HFF-Myc (cell line): Measurements from ENCODE around the gene PYGO2.

Experiments
- DNase-seq: peaks from one replicate; pipeline ENCODE4 v3.0.0-alpha.2; 2011; ENCODE audit warnings: low read depth; ENCODE audit errors: extremely low read depth
- H3K4me3 ChIP-seq: replicated peaks from 2 replicates; pipeline ENCODE4 v1.5.1; 2011; ENCODE audit warnings: low read depth, mild to moderate bottlenecking, control low read depth, low read length
- TF ChIP-seq, protein P1 (sequence below): IDR thresholded peaks from 2 replicates; pipeline ENCODE4 v1.5.1; 2012; ENCODE audit warnings: mild to moderate bottlenecking, low read depth, low read length, control low read depth; ENCODE audit errors: missing control alignments

Gene PYGO2

DNA sequence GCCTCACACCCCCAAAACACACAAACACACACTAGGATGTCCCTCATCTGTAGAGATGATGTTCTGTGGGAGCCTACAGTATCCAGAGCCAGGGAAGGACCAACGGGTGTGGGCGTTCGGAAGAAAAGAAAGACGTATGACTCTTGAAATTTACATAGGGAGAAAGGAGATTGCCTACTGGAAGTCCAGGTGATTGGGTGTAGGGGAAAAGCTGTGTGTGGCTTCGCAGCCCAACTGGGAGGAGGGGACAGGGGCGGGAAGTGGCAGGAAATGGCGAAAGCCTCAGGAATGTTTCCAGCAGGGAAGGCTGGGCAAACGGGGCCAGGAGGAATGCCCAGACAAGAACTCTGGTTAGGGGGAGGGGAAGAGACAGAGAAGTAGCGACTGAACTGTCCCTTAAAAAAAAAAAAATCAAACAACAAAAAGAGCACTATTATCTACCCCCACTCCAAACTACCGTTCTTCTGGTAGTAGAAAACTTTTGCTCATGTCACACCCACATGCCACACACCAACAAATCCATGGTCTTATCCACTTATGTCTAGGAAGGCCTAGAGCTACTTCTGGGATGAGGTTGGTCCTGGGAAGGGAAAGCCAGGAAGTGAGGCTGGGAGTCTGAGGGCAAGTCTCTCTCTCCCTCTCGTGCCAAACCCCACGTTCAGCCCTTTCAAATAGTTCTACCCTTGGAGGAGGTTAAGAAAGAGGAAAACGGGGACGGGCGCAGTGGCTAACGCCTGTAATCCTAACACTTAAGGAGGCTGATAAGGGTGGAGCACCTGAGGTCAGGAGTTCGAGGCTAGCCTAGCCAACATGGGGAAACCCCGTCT, 11.1 kb upstream of the PYGO2 start:
- TF ChIP-seq, protein P1, sequence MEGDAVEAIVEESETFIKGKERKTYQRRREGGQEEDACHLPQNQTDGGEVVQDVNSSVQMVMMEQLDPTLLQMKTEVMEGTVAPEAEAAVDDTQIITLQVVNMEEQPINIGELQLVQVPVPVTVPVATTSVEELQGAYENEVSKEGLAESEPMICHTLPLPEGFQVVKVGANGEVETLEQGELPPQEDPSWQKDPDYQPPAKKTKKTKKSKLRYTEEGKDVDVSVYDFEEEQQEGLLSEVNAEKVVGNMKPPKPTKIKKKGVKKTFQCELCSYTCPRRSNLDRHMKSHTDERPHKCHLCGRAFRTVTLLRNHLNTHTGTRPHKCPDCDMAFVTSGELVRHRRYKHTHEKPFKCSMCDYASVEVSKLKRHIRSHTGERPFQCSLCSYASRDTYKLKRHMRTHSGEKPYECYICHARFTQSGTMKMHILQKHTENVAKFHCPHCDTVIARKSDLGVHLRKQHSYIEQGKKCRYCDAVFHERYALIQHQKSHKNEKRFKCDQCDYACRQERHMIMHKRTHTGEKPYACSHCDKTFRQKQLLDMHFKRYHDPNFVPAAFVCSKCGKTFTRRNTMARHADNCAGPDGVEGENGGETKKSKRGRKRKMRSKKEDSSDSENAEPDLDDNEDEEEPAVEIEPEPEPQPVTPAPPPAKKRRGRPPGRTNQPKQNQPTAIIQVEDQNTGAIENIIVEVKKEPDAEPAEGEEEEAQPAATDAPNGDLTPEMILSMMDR: no peak
- peak overlapping the region; percentile 72 for H3K4me3 ChIP-seq
- peak; percentile 87 for DNase-seq

DNA sequence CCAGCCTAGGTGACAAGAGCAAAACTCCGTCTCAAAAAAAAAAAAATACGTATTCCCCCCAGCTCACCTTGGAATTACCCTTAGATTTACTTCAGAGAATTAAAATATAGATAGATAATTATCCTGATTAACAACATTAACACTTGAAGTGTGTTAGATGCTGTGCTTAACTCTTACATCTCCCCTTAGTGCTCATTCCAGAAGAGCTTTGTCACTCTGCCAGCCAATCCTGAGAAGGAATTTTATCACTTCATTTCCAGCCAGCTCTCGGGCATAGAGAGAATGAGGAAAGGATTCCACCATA, 10.6 kb upstream of the PYGO2 start:
- TF ChIP-seq, protein P1: no peak
- H3K4me3 ChIP-seq: peak overlapping the region; percentile 72
- no peak for DNase-seq

DNA sequence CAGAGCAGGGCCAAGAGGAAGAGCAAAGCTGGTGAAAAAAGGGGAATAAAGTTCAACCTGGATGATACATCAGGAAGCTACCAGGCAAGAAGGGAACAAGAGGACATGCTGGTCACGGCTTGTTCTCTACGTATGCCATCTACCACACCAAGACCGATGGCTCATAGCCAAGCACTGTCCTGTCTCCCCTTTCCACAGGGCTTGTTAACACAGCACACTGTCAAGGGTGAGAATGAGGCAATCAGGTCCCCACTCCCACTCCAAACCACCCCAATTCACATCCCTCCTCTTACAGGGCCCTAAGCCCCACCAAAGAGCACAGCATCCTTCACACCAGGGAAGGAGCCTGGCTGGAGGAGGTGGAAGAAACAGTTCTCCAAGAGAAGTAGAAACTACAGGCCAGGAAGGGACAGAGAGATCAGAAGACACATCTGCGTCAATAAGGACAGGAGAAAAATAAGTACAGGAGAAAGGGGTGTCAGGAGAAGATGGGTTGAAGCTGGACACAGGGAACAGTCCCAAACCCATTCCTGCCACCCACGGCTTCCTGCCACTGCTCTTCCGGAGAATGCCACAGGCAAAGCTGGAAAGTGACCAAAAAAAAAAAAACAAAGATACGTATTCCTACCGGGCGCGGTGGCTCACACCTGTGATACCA, 9.9 kb upstream of the PYGO2 start:
- peak overlapping the region; percentile 72 for H3K4me3 ChIP-seq
- TF ChIP-seq, protein P1: no peak
- no peak for DNase-seq

DNA sequence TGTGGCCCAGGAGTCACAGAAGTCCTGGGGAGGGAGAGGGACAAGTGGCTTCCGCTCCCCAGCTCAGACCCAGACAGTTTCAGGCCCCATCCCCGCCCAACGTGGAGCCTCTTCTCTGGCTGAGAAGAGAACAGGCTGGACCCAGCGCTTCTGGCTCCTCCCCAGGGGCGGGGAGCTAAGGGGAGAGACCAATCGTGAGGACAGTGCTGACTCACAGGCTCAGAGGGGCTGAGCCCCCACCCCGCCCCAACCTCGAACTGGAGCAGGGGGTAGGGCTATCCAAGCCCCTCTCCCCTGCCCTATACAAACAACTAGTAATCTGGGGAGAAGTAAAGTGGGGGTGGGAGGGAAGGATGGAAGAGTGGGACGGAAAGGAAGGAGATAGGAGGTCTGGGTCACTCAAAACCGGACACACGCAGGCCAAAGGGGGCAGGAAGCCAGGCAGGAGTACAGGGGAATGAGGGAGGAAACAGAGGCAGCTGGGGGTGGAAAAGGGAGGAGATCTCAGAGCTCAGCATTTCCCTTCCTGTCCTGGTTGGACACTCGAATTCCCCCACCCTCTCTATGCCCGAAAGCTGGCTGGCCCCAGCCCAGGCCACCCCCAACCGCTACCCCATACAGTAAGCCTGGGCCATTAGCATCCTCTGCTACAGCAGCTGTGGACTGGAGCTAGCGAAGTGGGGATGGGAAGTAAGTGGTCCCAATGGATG, 9.2 kb upstream of the PYGO2 start, which contains the start of gene SHC1:
TSS of gene SHC1 (minus strand) at position 117 of the 710 bp plus-strand sequence. CDS start 221 bp downstream, outside the sequence.
- TF ChIP-seq, protein P1: no peak
- peak within 1 kb of the TSS; percentile 72 for H3K4me3 ChIP-seq
- peak; percentile 84 for DNase-seq

DNA sequence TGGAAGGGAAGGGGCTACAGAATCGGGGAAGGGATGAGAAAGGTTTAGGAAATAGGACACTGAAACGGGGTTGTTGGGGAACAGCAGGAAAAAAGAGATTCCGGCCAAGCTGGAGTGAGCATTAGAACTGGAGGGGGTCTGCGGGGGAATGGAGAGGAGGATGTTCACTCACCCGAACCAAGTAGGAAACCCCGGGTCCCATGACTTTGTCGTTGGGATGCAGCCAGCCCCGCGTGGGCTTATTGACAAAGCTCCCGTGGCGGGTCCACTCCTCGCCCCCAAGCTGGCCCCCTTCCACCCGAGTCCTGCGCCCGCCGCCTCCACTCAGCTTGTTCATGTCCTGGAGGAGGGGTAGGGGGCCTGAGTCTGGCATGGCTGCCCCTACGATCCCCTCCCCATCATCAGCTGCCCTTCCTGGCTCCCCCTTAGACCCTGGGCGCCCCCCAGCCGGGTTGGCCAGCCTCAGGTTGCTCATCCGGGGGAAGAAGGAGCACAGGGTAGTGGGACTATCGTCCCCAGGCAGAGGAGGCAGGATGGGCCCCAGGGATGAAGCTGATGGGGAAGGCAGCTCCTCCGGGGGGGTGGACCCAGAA, 8.4 kb upstream of the PYGO2 start:
- TF ChIP-seq, protein P1: no peak
- DNase-seq: no peak
- H3K4me3 ChIP-seq: peak overlapping the region; percentile 72

DNA sequence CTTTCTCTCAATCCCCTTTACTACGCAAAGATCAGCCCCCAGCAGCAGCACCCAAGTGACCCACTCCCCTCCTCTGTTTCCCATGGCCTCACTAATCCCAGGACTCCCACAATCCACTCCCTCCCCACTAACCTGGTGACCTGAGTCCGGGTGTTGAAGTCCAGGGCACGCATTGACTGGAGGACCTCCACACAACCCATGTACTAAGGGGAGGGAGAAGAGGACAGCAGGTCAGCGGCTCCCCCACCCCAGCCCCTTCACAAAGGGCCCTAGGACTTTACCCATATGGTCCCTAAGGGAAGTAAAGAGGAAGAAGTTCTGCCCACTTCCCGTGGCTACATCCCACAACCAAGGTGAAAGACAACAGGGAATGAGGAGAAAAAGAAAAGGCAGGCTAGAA, 7.7 kb upstream of the PYGO2 start:
- DNase-seq: no peak
- H3K4me3 ChIP-seq: peak overlapping the region; percentile 72
- TF ChIP-seq, protein P1: no peak
